B cell (primary cell): ENCODE data around the gene PHLPP2. TPM values are rescaled to one million over a fixed set of nuclear protein-coding genes. Genes with fewer than 3 reads are reported as not detected.

Experiments
- ATAC-seq: fragments of 200-7000 bp; cut with Tn5 transposase; one replicate; pipeline ENCODE4 v1.10.0; 2021; ENCODE audit warnings: low read depth, mild to moderate bottlenecking, moderate number of reproducible peaks, moderate library complexity
- CTCF ChIA-PET: fragments of 350-600 bp; sonication (Branson Sonifier 250); formaldehyde crosslinking; loops from one replicate; lab custom pipeline; 2021; ENCODE audit warnings: antibody characterized with exemption, inconsistent platforms; lab: Charles Lee
- POLR2A ChIA-PET: fragments of 350-600 bp; sonication (Branson Sonifier 250); formaldehyde crosslinking; loops from one replicate; lab custom pipeline; 2021; ENCODE audit warnings: antibody characterized with exemption; lab: Charles Lee
- DNase-seq: peaks from one replicate; pipeline ENCODE4 v3.0.0; 2013
- H2AFZ ChIP-seq: 2 replicates; pipeline ENCODE4 v1.6.1; 2012; ENCODE audit warnings: mild to moderate bottlenecking, low read depth, low read length; ENCODE audit not compliant: insufficient read depth, poor library complexity, severe bottlenecking
- H3K27ac ChIP-seq, 2 donors: 1 replicate in 1 of 2; 2 replicates in 1 of 2; pipeline ENCODE4 v1.5.1; 2012 to 2013; ENCODE audit warnings: low read length in 2 of 2, mild to moderate bottlenecking in 2 of 2, moderate library complexity in 1 of 2
- H3K27me3 ChIP-seq, 4 experiments: fragments of 200-600 bp in 1 of 4; sonication (generic) in 1 of 4; replicated peaks in 1 of 4; 1 replicate in 2 of 4; 2 replicates in 2 of 4; pipeline versions ENCODE4 v1.6.1 to v1.7.0; 2013 to 2016; ENCODE audit warnings: low read length in 3 of 4, mild to moderate bottlenecking in 2 of 4, mixed read lengths in 1 of 4, moderate library complexity in 1 of 4; ENCODE audit not compliant: insufficient read depth in 4 of 4, control insufficient read depth in 3 of 4; ENCODE audit errors: control extremely low read depth in 1 of 4
- H3K36me3 ChIP-seq, 2 experiments: replicated peaks in 1 of 2; 1 replicate in 1 of 2; 2 replicates in 1 of 2; pipeline versions ENCODE4 v1.6.1 to v1.7.1; 2013; ENCODE audit warnings: low read length in 1 of 2; ENCODE audit not compliant: insufficient read depth in 2 of 2, control insufficient read depth in 1 of 2; ENCODE audit errors: control extremely low read depth in 1 of 2, extremely low read depth in 1 of 2
- H3K4me1 ChIP-seq, 2 donors: fragments of 200-600 bp in 1 of 2; sonication (generic) in 1 of 2; 1 replicate in 1 of 2; 2 replicates in 1 of 2; pipeline versions ENCODE4 v1.5.1 to v1.6.1; 2013 to 2017; ENCODE audit warnings: low read length in 2 of 2; ENCODE audit not compliant: control insufficient read depth in 2 of 2, insufficient read depth in 2 of 2
- H3K4me2 ChIP-seq: replicated peaks from 2 replicates; pipeline ENCODE3; 2012; ENCODE audit warnings: mild to moderate bottlenecking, low read depth, low read length; ENCODE audit not compliant: poor library complexity, severe bottlenecking
- H3K4me3 ChIP-seq, 5 experiments: fragments of 200-600 bp in 1 of 5; sonication (generic) in 1 of 5; 1 replicate in 3 of 5; 2 replicates in 2 of 5; pipeline versions ENCODE4 v1.5.1 to v1.7.0; 2011 to 2016; ENCODE audit warnings: low read length in 4 of 5, mild to moderate bottlenecking in 4 of 5, low read depth in 2 of 5, control low read depth in 1 of 5, moderate library complexity in 1 of 5; ENCODE audit not compliant: insufficient read depth in 1 of 5; ENCODE audit errors: control extremely low read depth in 1 of 5, extremely low read depth in 1 of 5
- H3K79me2 ChIP-seq: fragments of 200-600 bp; sonication (generic); one replicate; pipeline ENCODE4 v1.6.0; 2016; ENCODE audit warnings: low read length; ENCODE audit not compliant: control insufficient read depth, insufficient read depth
- H3K9ac ChIP-seq: fragments of 200-600 bp; sonication (generic); 2 replicates; pipeline ENCODE4 v1.6.1; 2017; ENCODE audit warnings: mild to moderate bottlenecking, low read length, moderate library complexity
- H3K9me3 ChIP-seq, 3 donors: one replicate each; pipeline versions ENCODE4 v1.6.1 to v1.7.1; 2013; ENCODE audit warnings: low read length in 2 of 3; ENCODE audit not compliant: control insufficient read depth in 2 of 3, insufficient read depth in 1 of 3; ENCODE audit errors: control extremely low read depth in 1 of 3
- H4K20me1 ChIP-seq: 2 replicates; pipeline ENCODE4 v1.6.0; 2012; ENCODE audit warnings: mild to moderate bottlenecking, low read length; ENCODE audit not compliant: insufficient read depth, control insufficient read depth, poor library complexity, severe bottlenecking
- H3K27ac Mint-ChIP-seq: one replicate; pipeline ENCODE4 v1.8.0; 2021; ENCODE audit warnings: mixed read lengths
- H3K27me3 Mint-ChIP-seq: one replicate; pipeline ENCODE4 v1.8.0; 2021; ENCODE audit warnings: mixed read lengths
- H3K4me1 Mint-ChIP-seq: one replicate; pipeline ENCODE4 v1.8.0; 2021; ENCODE audit warnings: mixed read lengths
- H3K4me3 Mint-ChIP-seq: one replicate; pipeline ENCODE4 v1.8.0; 2021; ENCODE audit warnings: mixed read lengths
- H3K9me3 Mint-ChIP-seq: one replicate; pipeline ENCODE4 v1.8.0; 2022; ENCODE audit warnings: mixed read lengths; ENCODE audit not compliant: insufficient read depth
- EZH2 ChIP-seq: IDR thresholded peaks from 2 replicates; pipeline ENCODE4 v1.6.1; 2012; ENCODE audit warnings: borderline replicate concordance, low read depth, mild to moderate bottlenecking, moderate library complexity, low read length; ENCODE audit not compliant: insufficient read depth, poor library complexity, severe bottlenecking
- WGBS: methylation state at CpG from one replicate; pipeline ENCODE4 v1.1.5; 2013; ENCODE audit warnings: missing lambda C conversion rate; ENCODE audit not compliant: insufficient coverage; 5-methylcytosine and 5-hydroxymethylcytosine counted together
- intact Hi-C: fragments of 100-400 bp; cut with micrococcal nuclease; formaldehyde crosslinking; loops from one replicate; pipeline ENCODE4 v1.10.0; 2022
- polyA plus RNA-seq: library from polyadenylated mRNA; depleted of rRNA; stranded (reverse); fragments of >200 nt; gene quantifications from 2 replicates; pipeline ENCODE4 v1.2.3, GENCODE V29; 2012
- total RNA-seq, 2 donors: library from RNA; stranded (reverse); fragments of 120-200 nt in 1 of 2; gene quantifications; 1 replicate in 1 of 2; 2 replicates in 1 of 2; pipeline versions ENCODE4 v1.2.3 to v1.2.4, GENCODE V29; 2013 to 2022
- TF ChIP-seq, protein P1 (sequence below): fragments of 200-600 bp; IDR thresholded peaks from one replicate; pipeline ENCODE4 v1.8.0; 2022; ENCODE audit warnings: antibody characterized with exemption, mild to moderate bottlenecking

Gene PHLPP2
- total and polyA plus RNA-seq, 2 donors (not counting 1 experiment from before 2014, with no cell fraction given) = 7.2 to 16.1 TPM

DNA sequence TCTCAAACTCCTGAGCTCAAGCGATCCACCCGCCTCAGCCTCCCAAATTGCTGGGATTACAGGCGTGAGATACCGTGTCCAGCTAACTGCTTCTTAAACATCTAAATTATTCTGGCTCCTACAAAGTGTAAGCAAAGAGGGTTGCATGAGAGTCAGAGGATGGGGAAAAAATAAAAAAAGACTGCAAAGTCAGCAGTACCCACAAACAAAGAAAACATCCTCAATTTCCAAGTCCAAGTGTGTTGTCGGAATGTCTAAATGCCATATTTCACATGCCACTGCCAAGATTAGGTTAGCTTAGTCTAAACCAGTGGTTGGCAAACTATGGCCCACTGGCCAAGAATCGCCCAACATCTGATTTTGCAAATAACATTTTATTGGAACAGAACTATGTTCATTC is 13.0 kb upstream of the PHLPP2 start:
- no peak for ATAC-seq
- no peaks in the 10 kb centered on the region for H3K27me3 Mint-ChIP-seq

DNA sequence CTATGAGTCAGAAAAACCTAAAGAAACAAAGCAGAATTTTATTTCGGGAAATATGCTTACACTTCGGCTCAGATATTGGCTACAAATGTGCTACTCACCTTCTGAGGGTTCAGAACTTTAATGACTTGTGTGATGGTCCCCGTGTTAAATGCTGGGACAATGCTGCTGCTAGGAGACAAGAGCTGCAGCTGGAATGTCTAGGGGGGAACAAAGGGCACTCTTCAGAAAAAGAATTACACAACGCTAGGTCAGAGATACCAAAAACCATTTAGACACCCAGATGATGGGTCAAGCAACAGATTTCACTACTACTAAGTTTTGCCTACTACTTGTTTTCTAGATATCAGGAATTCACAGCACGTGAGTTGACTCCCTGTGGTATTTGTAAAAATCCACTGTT is 10.0 kb upstream of the PHLPP2 start:
- ATAC-seq (no peak), DNase-seq (no peak)
- H3K4me1 ChIP-seq = no peaks in the 10 kb centered on the region
- H3K27me3 ChIP-seq = no peaks in the 10 kb centered on the region
- no peak overlapping the region for H3K4me2 ChIP-seq
- ChIA-PET CTCF (no interaction called here), POLR2A (no interaction called here)
- no peaks in the 10 kb centered on the region for H3K9me3 Mint-ChIP-seq
- H3K36me3 ChIP-seq = peaks cover 34 to 78% of the 10 kb centered on the region in 2 experiments
- intact Hi-C loops = no loop called here
- no peak overlapping the region for H2AFZ ChIP-seq
- no peaks in the 10 kb centered on the region for H4K20me1 ChIP-seq
- H3K27ac ChIP-seq = no peak overlapping the region
- peaks cover 2% of the 10 kb centered on the region for H3K4me1 Mint-ChIP-seq
- H3K79me2 ChIP-seq = peaks cover under 1% of the 10 kb centered on the region
- no peak overlapping the region for H3K4me3 Mint-ChIP-seq
- WGBS = 100% methylated on average over 1 of the region's 5 CpGs
- H3K27me3 Mint-ChIP-seq = no peaks in the 10 kb centered on the region
- H3K4me3 ChIP-seq = no peak overlapping the region
- H3K27ac Mint-ChIP-seq = peak overlapping the region; percentile 7
- TF ChIP-seq, protein P1, sequence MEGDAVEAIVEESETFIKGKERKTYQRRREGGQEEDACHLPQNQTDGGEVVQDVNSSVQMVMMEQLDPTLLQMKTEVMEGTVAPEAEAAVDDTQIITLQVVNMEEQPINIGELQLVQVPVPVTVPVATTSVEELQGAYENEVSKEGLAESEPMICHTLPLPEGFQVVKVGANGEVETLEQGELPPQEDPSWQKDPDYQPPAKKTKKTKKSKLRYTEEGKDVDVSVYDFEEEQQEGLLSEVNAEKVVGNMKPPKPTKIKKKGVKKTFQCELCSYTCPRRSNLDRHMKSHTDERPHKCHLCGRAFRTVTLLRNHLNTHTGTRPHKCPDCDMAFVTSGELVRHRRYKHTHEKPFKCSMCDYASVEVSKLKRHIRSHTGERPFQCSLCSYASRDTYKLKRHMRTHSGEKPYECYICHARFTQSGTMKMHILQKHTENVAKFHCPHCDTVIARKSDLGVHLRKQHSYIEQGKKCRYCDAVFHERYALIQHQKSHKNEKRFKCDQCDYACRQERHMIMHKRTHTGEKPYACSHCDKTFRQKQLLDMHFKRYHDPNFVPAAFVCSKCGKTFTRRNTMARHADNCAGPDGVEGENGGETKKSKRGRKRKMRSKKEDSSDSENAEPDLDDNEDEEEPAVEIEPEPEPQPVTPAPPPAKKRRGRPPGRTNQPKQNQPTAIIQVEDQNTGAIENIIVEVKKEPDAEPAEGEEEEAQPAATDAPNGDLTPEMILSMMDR = no peak
- TF ChIP-seq EZH2 = no peak
- no peak overlapping the region for H3K9ac ChIP-seq
- no peaks in the 10 kb centered on the region for H3K9me3 ChIP-seq

More for the DNA sequence above, 13.0 kb upstream of the PHLPP2 start:
- DNase-seq = no peak
- no peaks in the 10 kb centered on the region for H3K4me1 Mint-ChIP-seq
- no peak overlapping the region for H3K4me2 ChIP-seq
- H3K27ac ChIP-seq = no peak overlapping the region
- no peak overlapping the region for H3K27ac Mint-ChIP-seq
- ChIA-PET POLR2A (no interaction called here), CTCF (interaction anchor here (0.7 kb wide), 1 partner anchor 159 kb away, joined by 3 read pairs; no protein-coding TSS in a partner anchor)
- H3K4me3 Mint-ChIP-seq = no peak overlapping the region
- H3K4me3 ChIP-seq = no peak overlapping the region
- peaks cover 9% of the 10 kb centered on the region for H3K79me2 ChIP-seq
- no peaks in the 10 kb centered on the region for H3K27me3 ChIP-seq
- H3K9me3 Mint-ChIP-seq = no peaks in the 10 kb centered on the region
- H3K36me3 ChIP-seq = peaks cover 26 to 74% of the 10 kb centered on the region in 2 experiments
- TF ChIP-seq, protein P1 = no peak
- TF ChIP-seq EZH2 = no peak
- H3K4me1 ChIP-seq = no peaks in the 10 kb centered on the region
- intact Hi-C loops = no loop called here
- H4K20me1 ChIP-seq = no peaks in the 10 kb centered on the region
- no peak overlapping the region for H3K9ac ChIP-seq
- no peak overlapping the region for H2AFZ ChIP-seq
- 95% methylated on average over 2 of the region's 6 CpGs for WGBS
- no peaks in the 10 kb centered on the region for H3K9me3 ChIP-seq
